ENCODE results near the gene NXPH4.
A peak's percentile ranks its signal among the peaks of the same experiment; 100 is the strongest.

NXPH4 gene

GRCh38 chr12:57209916-57210315, 6.7 kb upstream of the NXPH4 start:
- no peaks in the 10 kb centered on the region for H3K27me3 ChIP-seq (ENCODE audit: insufficient read depth, low read length)
- no peak overlapping the region for H3K4ac ChIP-seq (ENCODE audit: low read depth, low read length)
- H4K12ac ChIP-seq (ENCODE audit: low read depth, low read length) = no peak overlapping the region
- H3K4me3 ChIP-seq (ENCODE audit: low read depth, low read length) = no peak overlapping the region
- H4K8ac ChIP-seq (ENCODE audit: low read depth, low read length) = no peak overlapping the region
- peaks cover 10 to 19% of the 10 kb centered on the region in 2 experiments for H3K4me1 ChIP-seq (ENCODE audit: control insufficient read depth in 1 of 2, insufficient read depth in 2 of 2, low read length in 2 of 2)
- H2BK120ac ChIP-seq (ENCODE audit: insufficient read depth, low read length, poor library complexity) = no peak overlapping the region
- H4K91ac ChIP-seq (ENCODE audit: low read depth, low read length) = no peak overlapping the region
- no peak overlapping the region for H3K23ac ChIP-seq (ENCODE audit: low read length)
- no peak overlapping the region for H2AK5ac ChIP-seq (ENCODE audit: low read length)
- H3K27ac ChIP-seq (ENCODE audit: low read depth, low read length) = no peak overlapping the region
- H3K9me3 ChIP-seq (ENCODE audit: insufficient read depth, low read depth, low read length) = peaks cover 5% of the 10 kb centered on the region
- H3K4me2 ChIP-seq (ENCODE audit: low read length) = no peak overlapping the region
- H3K14ac ChIP-seq (ENCODE audit: low read length) = no peak overlapping the region
- H3K79me2 ChIP-seq (ENCODE audit: control insufficient read depth, insufficient read depth, low read length, poor library complexity) = no peaks in the 10 kb centered on the region
- no CpG with 5 or more reads among the region's 8 CpGs for WGBS (ENCODE audit: extremely low coverage, insufficient coverage, insufficient read length)
- no peaks in the 10 kb centered on the region for H3K79me1 ChIP-seq (ENCODE audit: low read length)
- H2BK12ac ChIP-seq (ENCODE audit: low read length) = no peak overlapping the region
- H3K36me3 ChIP-seq (ENCODE audit: control insufficient read depth in 1 of 2, insufficient read depth in 2 of 2, low read length in 2 of 2) = peaks cover 74 to 77% of the 10 kb centered on the region in 2 experiments
- no peak for DNase-seq
- H2AFZ ChIP-seq (ENCODE audit: insufficient read depth, low read length, poor library complexity) = no peak overlapping the region
- no peak overlapping the region for H2BK5ac ChIP-seq (ENCODE audit: low read depth, low read length, poor library complexity)
- no peak overlapping the region for H3K18ac ChIP-seq (ENCODE audit: low read length)
- no peak overlapping the region for H3K9ac ChIP-seq (ENCODE audit: low read length)

DNA sequence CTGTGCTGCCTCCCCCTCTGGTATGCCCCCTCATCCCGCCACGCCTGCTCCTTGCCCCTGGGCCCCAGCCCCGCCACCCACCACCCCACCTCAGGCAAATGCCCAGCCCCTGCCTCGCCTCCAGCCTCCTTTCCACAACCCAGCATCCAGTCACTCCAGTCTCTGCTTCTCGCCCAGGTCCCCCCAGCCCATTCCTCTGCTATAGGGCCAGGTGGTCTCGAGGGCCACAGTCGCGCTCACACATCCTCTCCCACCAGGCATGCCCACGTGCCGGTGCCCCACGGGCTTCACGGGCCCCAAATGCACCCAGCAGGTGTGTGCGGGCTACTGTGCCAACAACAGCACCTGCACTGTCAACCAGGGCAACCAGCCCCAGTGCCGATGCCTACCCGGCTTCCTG, 6.1 kb upstream of the NXPH4 start:
- H3K36me3 ChIP-seq (ENCODE audit: control insufficient read depth in 1 of 2, insufficient read depth in 2 of 2, low read length in 2 of 2) = peaks cover 68 to 72% of the 10 kb centered on the region in 2 experiments
- no peak overlapping the region for H3K9ac ChIP-seq (ENCODE audit: low read length)
- peaks cover 4% of the 10 kb centered on the region for H3K27me3 ChIP-seq (ENCODE audit: insufficient read depth, low read length)
- H4K91ac ChIP-seq (ENCODE audit: low read depth, low read length) = no peak overlapping the region
- DNase-seq = no peak
- H2BK120ac ChIP-seq (ENCODE audit: insufficient read depth, low read length, poor library complexity) = no peak overlapping the region
- H3K18ac ChIP-seq (ENCODE audit: low read length) = no peak overlapping the region
- no peak overlapping the region for H2AK5ac ChIP-seq (ENCODE audit: low read length)
- WGBS (ENCODE audit: extremely low coverage, insufficient coverage, insufficient read length) = no CpG with 5 or more reads among the region's 15 CpGs
- H3K4me1 ChIP-seq (ENCODE audit: control insufficient read depth in 1 of 2, insufficient read depth in 2 of 2, low read length in 2 of 2) = peaks cover 11 to 19% of the 10 kb centered on the region in 2 experiments
- H3K79me2 ChIP-seq (ENCODE audit: control insufficient read depth, insufficient read depth, low read length, poor library complexity) = no peaks in the 10 kb centered on the region
- H3K79me1 ChIP-seq (ENCODE audit: low read length) = no peaks in the 10 kb centered on the region
- no peak overlapping the region for H2BK5ac ChIP-seq (ENCODE audit: low read depth, low read length, poor library complexity)
- no peak overlapping the region for H4K8ac ChIP-seq (ENCODE audit: low read depth, low read length)
- H3K27ac ChIP-seq (ENCODE audit: low read depth, low read length) = no peak overlapping the region
- H4K12ac ChIP-seq (ENCODE audit: low read depth, low read length) = no peak overlapping the region
- no peak overlapping the region for H2BK12ac ChIP-seq (ENCODE audit: low read length)
- no peak overlapping the region for H3K23ac ChIP-seq (ENCODE audit: low read length)
- H3K4me3 ChIP-seq (ENCODE audit: low read depth, low read length) = no peak overlapping the region
- H3K14ac ChIP-seq (ENCODE audit: low read length) = no peak overlapping the region
- no peak overlapping the region for H3K4me2 ChIP-seq (ENCODE audit: low read length)
- peaks cover 5% of the 10 kb centered on the region for H3K9me3 ChIP-seq (ENCODE audit: insufficient read depth, low read depth, low read length)
- no peak overlapping the region for H2AFZ ChIP-seq (ENCODE audit: insufficient read depth, low read length, poor library complexity)
- H3K4ac ChIP-seq (ENCODE audit: low read depth, low read length) = no peak overlapping the region

DNA sequence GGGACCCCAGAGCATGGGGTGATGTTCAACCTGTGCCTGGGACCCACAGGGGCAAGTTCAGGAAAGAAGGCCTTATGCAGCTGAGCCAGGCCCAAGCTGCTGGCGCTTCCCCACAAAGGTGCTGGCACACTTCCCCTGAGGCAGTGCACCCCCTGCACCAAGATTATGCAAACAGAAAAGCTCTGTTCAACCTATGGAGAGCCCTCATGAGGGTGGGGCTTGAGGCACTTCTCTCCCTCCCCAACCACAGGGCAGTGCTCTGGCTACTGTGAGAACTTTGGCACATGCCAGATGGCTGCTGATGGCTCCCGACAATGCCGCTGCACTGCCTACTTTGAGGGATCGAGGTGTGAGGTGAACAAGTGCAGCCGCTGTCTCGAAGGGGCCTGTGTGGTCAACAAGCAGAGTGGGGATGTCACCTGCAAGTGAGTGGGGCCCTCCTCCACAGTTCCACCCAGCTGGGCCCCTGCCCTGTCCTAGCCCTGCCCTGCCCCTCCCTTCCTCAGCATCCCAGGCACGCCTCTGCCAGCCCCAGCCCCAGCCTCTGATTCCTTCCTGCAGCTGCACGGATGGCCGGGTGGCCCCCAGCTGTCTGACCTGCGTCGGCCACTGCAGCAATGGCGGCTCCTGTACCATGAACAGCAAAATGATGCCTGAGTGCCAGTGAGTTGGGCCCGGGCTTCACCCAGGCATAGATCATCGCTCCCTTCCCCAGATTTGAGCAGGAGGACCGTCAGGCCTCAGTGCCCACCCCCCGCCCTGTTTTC, 5.5 kb upstream of the NXPH4 start:
- Histone ChIP-seq H2BK5ac (ENCODE audit: low read depth, low read length, poor library complexity) (no peak overlapping the region), H4K91ac (ENCODE audit: low read depth, low read length) (no peak overlapping the region), H3K9me3 (ENCODE audit: insufficient read depth, low read depth, low read length) (peaks cover 5% of the 10 kb centered on the region), H3K4me3 (ENCODE audit: low read depth, low read length) (no peak overlapping the region), H3K79me1 (ENCODE audit: low read length) (no peaks in the 10 kb centered on the region), H3K4ac (ENCODE audit: low read depth, low read length) (no peak overlapping the region), H3K36me3 (ENCODE audit: control insufficient read depth in 1 of 2, insufficient read depth in 2 of 2, low read length in 2 of 2) (peaks cover 62 to 65% of the 10 kb centered on the region in 2 experiments), H3K9ac (ENCODE audit: low read length) (no peak overlapping the region), H3K14ac (ENCODE audit: low read length) (no peak overlapping the region), H2AK5ac (ENCODE audit: low read length) (no peak overlapping the region), H4K8ac (ENCODE audit: low read depth, low read length) (no peak overlapping the region), H3K4me1 (ENCODE audit: control insufficient read depth in 1 of 2, insufficient read depth in 2 of 2, low read length in 2 of 2) (peaks cover 14 to 24% of the 10 kb centered on the region in 2 experiments), H3K27ac (ENCODE audit: low read depth, low read length) (no peak overlapping the region), H3K18ac (ENCODE audit: low read length) (no peak overlapping the region), H2AFZ (ENCODE audit: insufficient read depth, low read length, poor library complexity) (no peak overlapping the region), H3K23ac (ENCODE audit: low read length) (no peak overlapping the region), H4K12ac (ENCODE audit: low read depth, low read length) (no peak overlapping the region), H3K79me2 (ENCODE audit: control insufficient read depth, insufficient read depth, low read length, poor library complexity) (no peaks in the 10 kb centered on the region), H2BK120ac (ENCODE audit: insufficient read depth, low read length, poor library complexity) (no peak overlapping the region), H3K27me3 (ENCODE audit: insufficient read depth, low read length) (peaks cover 11% of the 10 kb centered on the region), H3K4me2 (ENCODE audit: low read length) (no peak overlapping the region), H2BK12ac (ENCODE audit: low read length) (no peak overlapping the region)
- no CpG with 5 or more reads among the region's 16 CpGs for WGBS (ENCODE audit: extremely low coverage, insufficient coverage, insufficient read length)
- peak in 1 of 2 donors; percentile 18 for DNase-seq

DNA sequence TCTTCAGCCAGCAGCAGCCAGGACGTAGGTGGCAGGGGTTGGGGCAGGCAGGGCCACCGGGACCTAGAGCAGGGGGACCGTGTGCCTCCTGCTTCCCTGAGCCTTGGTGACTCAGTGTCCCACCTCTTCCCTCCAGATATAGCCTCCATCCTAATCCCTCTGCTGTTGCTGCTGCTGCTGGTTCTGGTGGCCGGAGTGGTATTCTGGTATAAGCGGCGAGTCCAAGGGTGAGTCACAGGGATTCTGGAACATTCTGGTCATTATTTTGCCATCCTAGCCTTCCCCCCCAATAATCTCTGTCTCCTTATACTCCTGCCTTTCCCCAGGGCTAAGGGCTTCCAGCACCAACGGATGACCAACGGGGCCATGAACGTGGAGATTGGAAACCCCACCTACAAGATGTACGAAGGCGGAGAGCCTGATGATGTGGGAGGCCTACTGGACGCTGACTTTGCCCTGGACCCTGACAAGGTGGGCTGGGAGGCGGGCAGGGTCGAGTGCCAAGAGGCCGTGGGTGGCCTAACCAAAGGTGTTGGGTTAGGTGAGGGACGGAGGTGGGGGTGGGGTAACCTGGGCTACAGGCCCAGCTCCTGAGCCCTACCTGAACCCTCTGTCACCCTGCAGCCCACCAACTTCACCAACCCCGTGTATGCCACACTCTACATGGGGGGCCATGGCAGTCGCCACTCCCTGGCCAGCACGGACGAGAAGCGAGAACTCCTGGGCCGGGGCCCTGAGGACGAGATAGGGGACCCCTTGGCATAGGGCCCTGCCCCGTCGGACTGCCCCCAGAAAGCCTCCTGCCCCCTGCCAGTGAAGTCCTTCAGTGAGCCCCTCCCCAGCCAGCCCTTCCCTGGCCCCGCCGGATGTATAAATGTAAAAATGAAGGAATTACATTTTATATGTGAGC, 4.5 kb upstream of the NXPH4 start:
- no peak overlapping the region for H3K23ac ChIP-seq (ENCODE audit: low read length)
- no peak for DNase-seq
- no peak overlapping the region for H3K14ac ChIP-seq (ENCODE audit: low read length)
- H2BK12ac ChIP-seq (ENCODE audit: low read length) = no peak overlapping the region
- no peak overlapping the region for H3K9ac ChIP-seq (ENCODE audit: low read length)
- H3K79me2 ChIP-seq (ENCODE audit: control insufficient read depth, insufficient read depth, low read length, poor library complexity) = no peaks in the 10 kb centered on the region
- H2BK5ac ChIP-seq (ENCODE audit: low read depth, low read length, poor library complexity) = no peak overlapping the region
- H3K4me2 ChIP-seq (ENCODE audit: low read length) = no peak overlapping the region
- no peak overlapping the region for H3K27ac ChIP-seq (ENCODE audit: low read depth, low read length)
- H2BK120ac ChIP-seq (ENCODE audit: insufficient read depth, low read length, poor library complexity) = no peak overlapping the region
- no peak overlapping the region for H4K91ac ChIP-seq (ENCODE audit: low read depth, low read length)
- H2AK5ac ChIP-seq (ENCODE audit: low read length) = no peak overlapping the region
- H3K27me3 ChIP-seq (ENCODE audit: insufficient read depth, low read length) = peaks cover 19% of the 10 kb centered on the region
- no peak overlapping the region for H3K4ac ChIP-seq (ENCODE audit: low read depth, low read length)
- H3K9me3 ChIP-seq (ENCODE audit: insufficient read depth, low read depth, low read length) = peaks cover 3% of the 10 kb centered on the region
- no peak overlapping the region for H2AFZ ChIP-seq (ENCODE audit: insufficient read depth, low read length, poor library complexity)
- no peak overlapping the region for H3K4me3 ChIP-seq (ENCODE audit: low read depth, low read length)
- H3K18ac ChIP-seq (ENCODE audit: low read length) = no peak overlapping the region
- H4K8ac ChIP-seq (ENCODE audit: low read depth, low read length) = no peak overlapping the region
- no peak overlapping the region for H4K12ac ChIP-seq (ENCODE audit: low read depth, low read length)
- no CpG with 5 or more reads among the region's 27 CpGs for WGBS (ENCODE audit: extremely low coverage, insufficient coverage, insufficient read length)
- peaks cover 55 to 59% of the 10 kb centered on the region in 2 experiments for H3K36me3 ChIP-seq (ENCODE audit: control insufficient read depth in 1 of 2, insufficient read depth in 2 of 2, low read length in 2 of 2)
- no peaks in the 10 kb centered on the region for H3K79me1 ChIP-seq (ENCODE audit: low read length)
- H3K4me1 ChIP-seq (ENCODE audit: control insufficient read depth in 1 of 2, insufficient read depth in 2 of 2, low read length in 2 of 2) = peaks cover 15 to 30% of the 10 kb centered on the region in 2 experiments
